ENCODE results near the gene AACS. TPM values are rescaled to one million over a fixed set of nuclear protein-coding genes. Genes with fewer than 3 reads are reported as not detected.
"Not testable (repeated sequence)": the region's sequence is repeated elsewhere in the genome, so short reads cannot be mapped to it uniquely, and the experiment has no call there.

AACS gene, protein sequence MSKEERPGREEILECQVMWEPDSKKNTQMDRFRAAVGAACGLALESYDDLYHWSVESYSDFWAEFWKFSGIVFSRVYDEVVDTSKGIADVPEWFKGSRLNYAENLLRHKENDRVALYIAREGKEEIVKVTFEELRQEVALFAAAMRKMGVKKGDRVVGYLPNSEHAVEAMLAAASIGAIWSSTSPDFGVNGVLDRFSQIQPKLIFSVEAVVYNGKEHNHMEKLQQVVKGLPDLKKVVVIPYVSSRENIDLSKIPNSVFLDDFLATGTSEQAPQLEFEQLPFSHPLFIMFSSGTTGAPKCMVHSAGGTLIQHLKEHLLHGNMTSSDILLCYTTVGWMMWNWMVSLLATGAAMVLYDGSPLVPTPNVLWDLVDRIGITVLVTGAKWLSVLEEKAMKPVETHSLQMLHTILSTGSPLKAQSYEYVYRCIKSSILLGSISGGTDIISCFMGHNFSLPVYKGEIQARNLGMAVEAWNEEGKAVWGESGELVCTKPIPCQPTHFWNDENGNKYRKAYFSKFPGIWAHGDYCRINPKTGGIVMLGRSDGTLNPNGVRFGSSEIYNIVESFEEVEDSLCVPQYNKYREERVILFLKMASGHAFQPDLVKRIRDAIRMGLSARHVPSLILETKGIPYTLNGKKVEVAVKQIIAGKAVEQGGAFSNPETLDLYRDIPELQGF
- 11.1 TPM for polyA plus RNA-seq (2012; ENCODE audit: insufficient read depth, insufficient read length)

DNA sequence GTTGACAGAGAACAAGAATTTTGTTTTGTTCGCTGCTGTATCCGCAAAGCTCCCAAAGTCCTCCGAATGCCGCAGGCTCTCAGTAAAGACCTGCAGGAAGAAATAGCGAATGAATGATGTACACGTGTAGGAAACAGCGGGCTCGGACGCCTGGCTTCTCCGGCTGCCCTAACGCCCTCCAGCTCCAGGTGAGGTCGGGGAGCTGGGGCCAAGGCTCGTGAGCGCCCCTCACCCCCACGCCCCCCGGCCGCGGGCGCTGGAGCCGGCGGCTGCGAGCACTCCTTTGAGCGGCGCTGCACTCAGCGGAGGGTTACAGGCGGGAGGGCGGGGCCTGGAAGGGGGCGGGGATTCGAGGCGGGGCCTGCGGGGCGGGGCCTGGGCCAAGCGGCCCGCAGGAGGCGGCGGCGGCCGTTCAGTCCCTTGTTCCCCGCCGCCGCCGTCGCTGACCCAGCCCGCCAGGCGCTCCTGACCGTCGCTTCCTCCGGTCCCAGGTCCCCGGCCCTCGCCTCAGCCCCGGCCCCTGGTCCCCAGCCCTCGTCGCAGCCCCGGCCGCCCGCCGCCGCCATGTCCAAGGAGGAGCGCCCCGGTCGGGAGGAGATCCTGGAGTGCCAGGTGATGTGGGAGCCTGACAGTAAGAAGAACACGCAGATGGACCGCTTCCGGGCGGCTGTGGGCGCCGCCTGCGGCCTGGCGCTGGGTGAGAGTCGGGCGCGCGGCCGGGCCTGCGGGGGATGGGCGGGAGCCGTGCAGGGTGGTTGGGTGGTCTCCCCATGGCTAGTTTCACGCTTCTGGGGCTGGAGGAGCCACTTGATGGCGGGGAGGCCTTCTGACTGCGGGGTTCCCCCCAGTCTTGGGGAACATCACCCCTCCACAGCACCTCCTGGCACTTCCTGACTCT, at the start of gene AACS:
Gene AACS (plus strand): TSS at position 415 of the 898 bp plus-strand sequence. CDS start 150 bp downstream, at position 565.
- H3K4me3 ChIP-seq (ENCODE audit: low read length), result peak within 1 kb of the TSS; percentile 59
- DNase-seq (ENCODE audit: low read depth, low spot score), result peak; percentile 45

DNA sequence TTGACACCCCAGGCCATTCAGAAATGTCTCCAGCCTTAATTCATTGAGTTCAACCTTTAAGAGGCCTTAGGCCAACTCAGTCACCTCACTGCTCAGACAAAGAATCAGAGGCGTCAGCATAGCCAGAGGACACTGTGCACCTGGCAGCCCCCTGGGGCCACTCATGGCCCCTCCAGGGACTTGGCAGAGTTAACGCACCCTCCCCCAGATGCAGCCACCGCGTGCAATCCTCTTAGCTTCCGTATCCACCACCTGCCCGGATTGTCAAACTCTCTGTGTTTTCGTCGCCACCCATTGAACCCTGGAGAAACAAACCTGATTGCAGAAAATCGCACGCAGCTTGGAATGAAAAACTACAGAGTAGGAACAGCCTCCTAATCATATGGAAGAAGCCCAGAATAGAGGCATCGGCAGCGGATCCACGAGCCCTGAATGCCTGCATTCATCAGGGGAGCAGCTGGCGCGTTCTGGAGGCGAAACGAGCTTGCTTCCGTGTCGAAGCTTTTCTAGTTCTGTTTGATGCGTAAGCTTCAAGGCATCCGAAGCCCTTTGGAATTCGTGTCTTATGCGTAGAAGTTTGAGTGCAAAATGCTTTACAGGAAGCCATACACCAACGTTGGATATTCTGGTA, 49.4 kb upstream of the AACS start:
- DNase-seq (ENCODE audit: low read depth, low spot score), result no peak
- H3K4me3 ChIP-seq (ENCODE audit: low read length), result no peak overlapping the region

DNA sequence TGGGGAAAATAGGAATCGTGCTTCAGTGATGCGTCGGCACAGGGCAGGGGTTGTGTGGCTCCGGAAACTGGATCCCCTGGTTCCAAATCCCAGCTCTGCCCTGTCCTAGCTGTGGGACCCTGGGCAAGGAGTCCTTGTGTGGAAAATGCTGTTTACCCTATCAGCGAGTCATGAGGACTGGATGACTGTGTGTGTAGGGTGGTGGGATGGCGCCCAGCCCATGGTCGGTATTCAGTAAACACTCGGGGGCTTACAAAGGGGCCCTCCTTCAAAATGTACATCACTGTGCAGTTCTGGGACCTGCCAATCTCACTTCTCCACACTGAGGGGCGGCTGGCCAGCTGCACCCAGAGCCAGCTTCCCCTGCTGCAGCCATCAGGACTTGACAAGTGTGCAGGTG, 47.4 kb upstream of the AACS start:
- no peak overlapping the region for H3K4me3 ChIP-seq (ENCODE audit: low read length)
- no peak for DNase-seq (ENCODE audit: low read depth, low spot score)

DNA sequence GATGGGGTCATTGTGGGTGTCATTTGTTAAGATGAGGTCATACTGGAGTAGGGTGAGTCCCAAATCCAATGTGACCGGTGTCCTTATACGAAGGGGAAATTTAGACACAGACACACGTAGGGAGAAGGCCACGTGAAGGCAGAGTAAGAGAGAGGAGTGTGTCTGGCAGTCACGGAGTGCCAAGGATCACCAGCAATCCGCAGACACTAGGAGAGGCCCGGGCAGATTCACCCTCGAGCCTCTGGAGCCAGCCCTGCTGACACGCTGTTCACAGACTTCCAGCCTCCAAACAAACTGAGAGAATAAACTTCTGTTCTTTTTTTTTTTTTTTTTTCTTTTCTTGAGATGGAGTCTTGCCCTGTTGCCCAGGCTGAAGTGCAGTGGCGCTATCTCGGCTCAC, 46.9 kb upstream of the AACS start:
- DNase-seq (ENCODE audit: low read depth, low spot score), result no peak
- H3K4me3 ChIP-seq (ENCODE audit: low read length), result no peak overlapping the region

DNA sequence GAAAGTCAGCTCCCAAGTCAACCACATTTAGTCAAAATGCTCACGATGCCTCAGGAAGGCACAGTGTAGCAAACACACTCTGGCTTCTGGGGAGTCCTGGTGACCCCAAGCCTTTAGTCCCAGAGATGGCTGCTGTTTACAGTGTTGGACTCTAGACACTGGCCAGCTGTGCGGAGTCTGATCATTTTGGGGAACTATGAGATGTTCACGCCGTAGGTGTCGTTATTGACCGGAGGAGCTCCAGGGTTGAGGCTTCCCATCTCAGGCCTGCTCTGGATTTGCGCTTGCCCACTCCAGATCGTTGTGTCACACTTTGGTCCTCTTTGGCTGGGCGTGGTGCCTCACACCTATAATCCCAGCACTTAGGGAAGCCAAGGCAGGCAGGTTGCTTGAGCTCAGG, 44.1 kb upstream of the AACS start:
- no peak for DNase-seq (ENCODE audit: low read depth, low spot score)
- H3K4me3 ChIP-seq (ENCODE audit: low read length), result no peak overlapping the region

DNA sequence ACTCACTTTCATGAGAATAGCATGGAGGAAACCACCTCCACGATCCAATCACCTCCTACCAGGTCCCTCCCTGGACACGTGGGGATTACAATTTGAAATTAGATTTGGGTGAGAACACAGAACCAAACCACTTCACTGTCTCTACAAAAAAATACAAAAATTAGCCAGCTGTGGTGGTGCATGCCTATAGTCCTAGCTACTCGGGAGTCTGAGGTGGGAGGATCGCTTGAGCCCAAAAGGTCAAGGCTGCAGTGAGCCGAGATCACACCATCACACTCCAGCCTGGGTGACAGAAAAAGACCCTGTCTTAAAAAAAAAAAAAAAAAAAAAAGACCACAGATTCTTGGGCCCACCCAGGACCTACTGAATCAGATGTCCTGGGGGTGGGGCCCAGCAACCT, 43.5 kb upstream of the AACS start:
- no peak for DNase-seq (ENCODE audit: low read depth, low spot score)

DNA sequence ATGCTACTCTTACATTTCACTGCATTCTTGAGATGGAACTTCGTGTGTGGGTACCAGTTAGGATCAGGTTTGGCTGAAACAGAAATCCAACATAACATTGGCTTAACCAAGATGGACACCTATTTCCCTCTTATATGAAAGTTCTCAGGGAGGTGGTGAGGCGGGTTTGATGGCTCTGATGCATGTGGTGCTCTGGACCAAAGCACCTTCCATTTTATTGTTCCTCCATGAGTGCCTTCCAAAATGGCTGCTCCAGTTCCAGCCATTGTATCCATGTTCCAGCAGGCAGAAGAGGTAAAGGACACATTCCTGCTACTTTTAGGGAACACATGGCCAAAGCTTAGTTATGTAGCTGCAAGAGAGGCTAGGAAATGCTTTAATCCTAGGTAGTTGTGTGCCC, 42.2 kb upstream of the AACS start:
- no peak for DNase-seq (ENCODE audit: low read depth, low spot score)
- no peak overlapping the region for H3K4me3 ChIP-seq (ENCODE audit: low read length)

More for the DNA sequence above, 43.5 kb upstream of the AACS start:
- no peak overlapping the region for H3K4me3 ChIP-seq (ENCODE audit: low read length)

DNA sequence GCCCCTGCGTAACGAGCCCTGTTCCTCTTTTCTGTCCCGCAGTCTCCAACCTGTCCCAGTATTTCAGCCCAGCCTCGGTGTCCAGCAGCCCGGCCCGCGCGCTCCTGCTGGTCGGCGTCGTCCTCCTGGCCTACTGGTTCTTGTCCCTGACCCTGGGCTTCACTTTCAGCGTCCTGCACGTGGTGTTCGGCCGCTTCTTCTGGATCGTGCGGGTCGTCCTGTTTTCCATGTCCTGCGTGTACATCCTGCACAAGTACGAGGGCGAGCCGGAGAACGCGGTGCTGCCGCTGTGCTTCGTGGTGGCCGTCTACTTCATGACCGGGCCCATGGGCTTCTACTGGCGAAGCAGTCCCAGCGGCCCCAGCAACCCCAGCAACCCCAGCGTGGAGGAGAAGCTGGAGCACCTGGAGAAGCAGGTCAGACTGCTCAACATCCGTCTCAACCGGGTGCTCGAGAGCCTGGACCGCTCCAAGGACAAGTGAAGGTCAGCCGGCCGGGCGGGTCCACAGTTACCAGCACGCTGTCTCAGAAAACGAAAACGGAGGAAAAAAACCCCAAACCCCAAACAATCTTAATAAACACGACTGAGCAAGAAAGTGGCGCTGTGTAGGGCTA, 40.2 kb upstream of the AACS start:
- H3K4me3 ChIP-seq (ENCODE audit: low read length), result no peak overlapping the region
- no peak for DNase-seq (ENCODE audit: low read depth, low spot score)

DNA sequence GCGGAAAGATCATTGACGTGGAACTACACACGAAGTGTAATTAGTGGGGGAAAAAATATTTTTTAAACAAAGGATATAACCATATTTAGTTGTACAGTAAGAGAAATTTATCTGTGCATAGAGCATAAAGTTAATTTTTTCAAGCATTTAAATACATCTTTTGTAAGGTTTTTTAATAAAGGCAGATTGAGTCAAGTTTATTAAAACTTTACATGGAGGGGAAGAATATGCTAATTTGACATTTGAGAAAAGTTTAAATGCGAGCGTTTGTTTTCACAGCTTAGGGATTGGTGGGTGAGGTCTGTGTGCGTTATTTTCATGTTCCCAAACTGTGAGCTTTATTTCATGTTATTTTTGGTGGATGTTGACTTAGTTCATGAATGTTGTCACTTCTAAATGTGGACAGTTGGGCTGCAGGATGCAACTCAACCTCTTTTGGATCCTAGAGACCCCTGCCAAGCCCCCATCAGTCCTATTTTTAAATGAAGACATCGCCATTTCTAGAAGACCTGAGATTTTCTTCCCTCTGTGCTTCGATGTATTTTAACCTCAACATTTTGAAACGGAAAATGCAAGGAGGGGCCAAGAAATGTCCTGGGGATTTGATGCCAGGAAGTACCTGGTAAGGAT, 39.5 kb upstream of the AACS start:
- no peak for DNase-seq (ENCODE audit: low read depth, low spot score)
- H3K4me3 ChIP-seq (ENCODE audit: low read length), result no peak overlapping the region

DNA sequence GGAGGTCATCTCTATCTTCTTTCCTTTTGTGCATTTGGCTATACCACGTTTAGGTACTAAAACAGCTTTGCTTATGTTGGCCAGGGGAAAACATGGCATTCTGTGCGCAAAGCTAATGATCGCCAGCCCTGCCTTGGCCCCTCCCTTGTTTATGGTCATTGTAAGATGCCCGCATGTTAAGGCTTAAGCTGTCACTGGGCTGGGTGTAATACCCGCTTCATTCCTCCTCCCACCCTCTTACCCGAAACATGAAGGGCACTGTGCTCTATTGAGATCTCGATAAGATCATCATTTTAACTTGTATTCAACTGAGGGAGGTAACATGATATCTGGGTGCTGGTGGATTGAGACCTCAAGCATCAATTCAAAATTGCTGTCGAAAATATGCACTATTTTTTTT, 37.1 kb upstream of the AACS start:
- no peak overlapping the region for H3K4me3 ChIP-seq (ENCODE audit: low read length)
- DNase-seq (ENCODE audit: low read depth, low spot score), result no peak

DNA sequence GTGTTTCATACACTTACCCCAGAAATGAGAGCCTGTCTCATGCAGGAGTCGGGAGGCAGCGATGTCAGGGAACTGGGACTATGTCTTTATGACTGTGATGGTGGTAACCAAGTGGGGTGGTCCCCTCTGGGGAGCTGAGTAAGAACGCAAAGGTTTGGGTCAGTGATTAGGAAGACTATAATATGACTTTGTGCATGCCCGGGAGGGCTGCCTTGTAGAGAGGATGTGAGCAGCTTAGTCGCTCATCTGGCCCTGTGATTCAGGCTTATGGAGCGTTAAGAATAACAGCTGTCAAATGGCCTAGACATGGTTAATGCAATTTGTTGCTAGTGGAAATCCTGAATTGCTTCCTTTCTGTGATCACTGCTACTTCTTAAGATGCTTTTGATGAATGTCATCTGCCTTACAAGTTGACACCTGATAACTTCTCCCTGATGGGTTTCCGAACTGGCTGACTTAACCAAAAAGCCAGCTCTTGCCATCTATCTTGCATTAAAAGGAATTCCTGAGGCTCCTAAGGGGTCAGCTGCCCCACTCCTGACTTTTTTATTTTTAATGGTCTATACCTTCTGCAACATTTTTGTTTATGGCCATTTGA, 35.4 kb upstream of the AACS start:
- DNase-seq (ENCODE audit: low read depth, low spot score), result no peak
- H3K4me3 ChIP-seq (ENCODE audit: low read length), result no peak overlapping the region

DNA sequence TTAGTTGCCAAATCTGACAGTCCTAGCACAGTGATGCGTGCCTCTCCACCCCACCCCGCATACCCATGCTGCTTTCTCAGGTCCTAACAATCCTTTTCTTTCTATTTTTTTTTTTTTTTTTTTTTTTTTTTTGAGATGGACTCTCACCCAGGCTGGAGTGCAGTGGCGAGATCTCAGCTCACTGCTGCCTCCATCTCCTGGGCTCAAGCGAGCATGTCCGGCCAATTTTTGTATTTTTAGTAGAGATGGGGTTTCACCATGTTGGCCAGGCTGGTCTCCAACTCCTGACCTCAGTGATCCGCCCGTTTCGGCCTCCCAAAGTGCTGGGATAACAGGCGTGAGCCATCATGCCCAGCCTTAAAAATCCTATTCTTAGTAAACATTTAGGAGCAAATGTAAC, 33.8 kb upstream of the AACS start:
- H3K4me3 ChIP-seq (ENCODE audit: low read length); DNase-seq (ENCODE audit: low read depth, low spot score): not testable (repeated sequence)

DNA sequence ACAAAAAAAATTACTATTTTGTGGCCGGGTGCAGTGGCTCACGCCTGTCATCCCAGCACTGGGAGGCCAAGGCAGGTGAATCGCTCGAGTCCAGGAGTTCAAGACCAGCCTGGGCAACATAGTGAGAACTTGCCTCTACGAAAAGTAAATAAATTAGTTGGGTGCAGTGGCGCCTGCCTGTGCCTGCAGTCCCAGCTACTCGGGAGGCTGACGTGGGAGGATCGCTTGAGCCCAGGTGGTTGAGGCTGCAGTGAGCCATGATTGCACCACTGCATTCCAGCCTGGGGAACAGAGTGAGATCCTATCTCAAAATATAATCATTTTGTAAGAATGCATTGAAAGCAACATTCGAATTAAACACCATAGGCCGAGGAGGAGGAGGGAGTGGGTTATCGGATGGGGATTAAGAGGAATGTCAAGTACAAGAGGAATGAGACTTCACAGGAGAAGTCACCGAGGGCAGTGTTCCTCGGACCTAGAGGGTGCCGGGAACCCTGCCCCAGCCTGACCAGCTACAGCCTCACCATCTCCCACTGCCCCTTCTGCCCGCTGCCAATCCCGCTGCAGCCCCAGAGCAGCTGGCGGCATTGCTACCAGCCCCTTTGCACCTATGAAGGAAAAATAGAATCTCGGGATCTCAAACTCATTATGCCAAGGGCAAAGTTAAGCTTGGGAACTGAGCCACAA, 32.6 kb upstream of the AACS start:
- no peak for DNase-seq (ENCODE audit: low read depth, low spot score)
- no peak overlapping the region for H3K4me3 ChIP-seq (ENCODE audit: low read length)

DNA sequence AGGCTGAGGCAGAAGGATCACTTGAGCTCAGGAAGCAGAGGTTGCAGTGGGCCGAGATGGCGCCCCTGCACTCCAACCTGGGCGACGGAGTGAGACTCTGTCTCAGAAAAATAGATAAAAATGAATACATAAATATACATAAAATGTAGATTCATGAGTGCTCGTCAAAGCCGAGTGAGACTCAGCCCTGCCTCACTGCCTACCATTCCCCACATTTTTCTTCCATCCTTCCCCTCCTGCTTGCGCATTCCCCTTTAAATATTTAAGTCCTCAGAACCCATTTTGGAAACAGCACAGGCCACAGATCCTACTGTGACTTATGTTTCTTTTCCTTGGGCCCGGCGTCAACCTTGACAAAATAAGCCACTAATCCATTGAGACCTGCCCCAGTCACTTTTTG, 31.9 kb upstream of the AACS start:
- H3K4me3 ChIP-seq (ENCODE audit: low read length), result no peak overlapping the region
- no peak for DNase-seq (ENCODE audit: low read depth, low spot score)

DNA sequence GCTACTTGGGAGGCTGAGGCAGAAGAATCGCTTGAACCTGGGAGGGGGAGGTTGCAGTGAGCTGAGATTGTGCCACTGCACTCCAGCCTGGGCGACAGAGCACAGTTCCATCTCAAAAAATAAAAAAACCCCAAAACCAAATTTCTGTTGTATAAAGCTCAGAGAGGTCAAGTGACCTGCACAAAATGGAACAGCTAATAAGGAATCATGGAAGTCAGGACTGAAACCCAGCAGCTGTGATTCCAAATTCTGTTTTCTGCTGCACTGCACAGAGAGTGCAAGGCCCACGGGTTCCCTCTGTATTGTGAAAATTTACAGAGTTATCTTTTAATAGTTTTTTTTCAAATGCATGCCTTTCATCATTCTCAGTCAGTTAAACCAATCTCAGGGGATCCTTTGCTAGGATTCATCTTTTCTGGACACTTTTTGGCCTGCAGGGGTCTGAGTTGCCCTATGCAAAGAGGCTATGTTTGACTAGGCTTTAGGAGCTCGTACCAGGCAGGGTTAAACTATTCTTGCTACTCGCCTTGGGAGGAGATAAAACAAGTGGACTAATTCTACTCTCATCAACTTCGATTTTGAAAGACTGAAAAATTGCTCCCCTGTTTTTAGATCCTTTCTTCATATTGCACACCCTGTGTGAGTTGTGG, 26.1 kb upstream of the AACS start:
- DNase-seq (ENCODE audit: low read depth, low spot score), result no peak
- H3K4me3 ChIP-seq (ENCODE audit: low read length), result no peak overlapping the region

DNA sequence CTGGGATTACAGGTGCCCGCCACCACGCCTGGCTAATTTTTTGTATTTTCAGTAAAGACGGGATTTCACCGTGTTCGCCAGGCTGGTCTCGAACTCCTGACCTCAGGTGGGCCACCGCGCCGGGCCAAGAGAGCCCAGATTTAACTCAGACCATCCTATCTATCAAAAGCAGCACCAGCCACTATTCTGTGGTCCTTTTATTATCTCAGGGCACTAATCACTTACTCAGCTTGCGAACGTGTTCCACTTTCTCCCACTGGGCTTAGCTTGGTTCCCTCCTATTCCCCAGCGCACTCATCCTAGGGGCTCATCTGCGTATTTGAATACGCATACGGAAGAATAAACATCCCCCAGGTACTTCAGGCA, 16.2 kb upstream of the AACS start:
- no peak overlapping the region for H3K4me3 ChIP-seq (ENCODE audit: low read length)

DNA sequence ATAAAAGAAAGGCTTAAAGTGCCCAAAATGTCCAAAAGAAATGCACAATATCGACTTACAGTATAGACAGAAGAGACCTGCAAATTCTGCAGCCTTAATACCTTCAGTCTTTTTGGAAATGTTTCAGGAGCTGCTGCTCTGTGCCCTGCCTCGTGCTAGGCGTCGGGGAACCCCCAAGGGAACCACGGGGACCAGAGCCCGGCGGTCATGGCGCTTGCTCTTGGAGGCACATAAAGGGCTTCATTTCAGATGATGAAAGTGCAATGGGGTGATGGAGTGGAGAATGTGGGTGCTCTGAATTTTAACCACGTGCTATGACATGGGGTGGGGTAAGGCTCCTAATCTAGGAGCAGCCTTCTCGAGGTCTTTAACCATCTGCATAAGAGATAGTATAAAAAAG, 14.8 kb upstream of the AACS start:
- H3K4me3 ChIP-seq (ENCODE audit: low read length), result no peak overlapping the region
- DNase-seq (ENCODE audit: low read depth, low spot score), result no peak

More for the DNA sequence above, 16.2 kb upstream of the AACS start:
- DNase-seq (ENCODE audit: low read depth, low spot score), result no peak
